NT2/D1 (cell line): ENCODE data around the gene BICD2.

Experiments used
- DNase-seq: peaks from one replicate; pipeline ENCODE4 v3.0.0-alpha.2; 2011; ENCODE audit warnings: low read depth, low spot score
- H3K27me3 ChIP-seq: 2 replicates; pipeline ENCODE4 v1.6.0; 2011; ENCODE audit warnings: mild to moderate bottlenecking; ENCODE audit not compliant: insufficient read length, insufficient read depth
- H3K36me3 ChIP-seq: 2 replicates; pipeline ENCODE4 v1.6.1; 2011; ENCODE audit warnings: mild to moderate bottlenecking, low read length, mixed read lengths; ENCODE audit not compliant: insufficient read depth, insufficient read length
- H3K4me1 ChIP-seq: 2 replicates; pipeline ENCODE4 v1.5.1; 2011; ENCODE audit not compliant: insufficient read depth, insufficient read length
- H3K4me3 ChIP-seq: 2 replicates; pipeline ENCODE4 v1.5.1; 2011; ENCODE audit warnings: low read depth; ENCODE audit not compliant: insufficient read length
- H3K9ac ChIP-seq: 2 replicates; pipeline ENCODE4 v1.6.0; 2011; ENCODE audit warnings: low read depth; ENCODE audit not compliant: insufficient read length
- H3K9me3 ChIP-seq: 2 replicates; pipeline ENCODE4 v1.5.1; 2011; ENCODE audit warnings: mild to moderate bottlenecking, low read length; ENCODE audit not compliant: insufficient read depth
- SUZ12 ChIP-seq: IDR thresholded peaks from 2 replicates; pipeline ENCODE4 v1.6.1; 2011; ENCODE audit not compliant: insufficient read length, insufficient read depth; ENCODE audit errors: extremely low read depth
- YY1 ChIP-seq: IDR thresholded peaks from 2 replicates; pipeline ENCODE4 v1.6.1; 2011; ENCODE audit not compliant: insufficient read length, insufficient read depth
- ZNF274 ChIP-seq: IDR thresholded peaks from 2 replicates; pipeline ENCODE4 v1.6.1; 2011; ENCODE audit warnings: mild to moderate bottlenecking, low read depth, low read length

The BICD2 gene

DNA sequence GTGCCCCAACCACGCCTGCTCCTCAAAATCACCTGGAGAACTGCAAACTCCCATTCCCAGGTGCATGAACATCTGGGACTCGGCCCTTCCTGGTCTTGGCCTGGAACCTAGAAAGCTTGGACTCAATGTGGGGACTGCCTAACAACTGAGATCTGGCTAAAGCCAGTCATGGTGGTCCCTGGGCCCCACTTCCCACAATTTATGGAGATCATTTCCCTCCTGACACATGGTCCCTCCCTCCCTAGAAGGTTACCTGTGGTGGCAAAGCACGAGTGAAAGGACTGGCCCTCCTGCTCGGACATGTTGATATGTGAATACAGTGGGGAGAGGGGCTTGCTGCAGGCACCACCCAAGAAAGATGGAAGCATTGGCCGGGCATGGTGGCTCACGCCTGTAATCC lies 18.8 kb downstream of the BICD2 start:
- Histone ChIP-seq H3K36me3 (peaks cover 4% of the 10 kb centered on the region), H3K27me3 (no peaks in the 10 kb centered on the region), H3K4me1 (peaks cover 15% of the 10 kb centered on the region), H3K4me3 (no peak overlapping the region), H3K9ac (no peak overlapping the region), H3K9me3 (no peaks in the 10 kb centered on the region)
- no peak for DNase-seq
- TF ChIP-seq SUZ12 (no peak), ZNF274 (no peak), YY1 (no peak)

DNA sequence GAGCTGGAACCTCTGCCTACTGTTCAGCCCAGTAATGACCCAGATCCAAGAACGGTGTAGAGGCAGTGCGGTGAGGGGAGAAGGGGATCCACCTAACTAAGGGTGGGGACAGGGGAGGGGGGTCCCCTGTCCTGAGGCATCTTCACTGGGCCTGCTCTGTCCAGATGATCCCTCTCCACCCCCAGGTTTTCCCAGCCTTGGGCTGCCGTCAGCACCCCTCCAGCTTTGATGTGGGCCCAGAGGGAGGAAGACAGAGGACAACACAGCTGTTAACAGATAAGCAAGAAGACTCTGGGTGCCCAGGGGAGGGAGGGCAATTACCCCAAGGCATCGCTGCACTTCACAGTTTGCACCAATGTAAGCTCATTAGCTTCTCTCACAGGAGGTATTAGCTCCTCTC lies 19.3 kb downstream of the BICD2 start:
- H3K4me3 ChIP-seq: no peak overlapping the region
- H3K9ac ChIP-seq: no peak overlapping the region
- TF ChIP-seq SUZ12 (no peak), YY1 (no peak), ZNF274 (no peak)
- no peak for DNase-seq
- no peaks in the 10 kb centered on the region for H3K27me3 ChIP-seq
- peaks cover 4% of the 10 kb centered on the region for H3K36me3 ChIP-seq
- no peaks in the 10 kb centered on the region for H3K9me3 ChIP-seq
- peaks cover 18% of the 10 kb centered on the region for H3K4me1 ChIP-seq

DNA sequence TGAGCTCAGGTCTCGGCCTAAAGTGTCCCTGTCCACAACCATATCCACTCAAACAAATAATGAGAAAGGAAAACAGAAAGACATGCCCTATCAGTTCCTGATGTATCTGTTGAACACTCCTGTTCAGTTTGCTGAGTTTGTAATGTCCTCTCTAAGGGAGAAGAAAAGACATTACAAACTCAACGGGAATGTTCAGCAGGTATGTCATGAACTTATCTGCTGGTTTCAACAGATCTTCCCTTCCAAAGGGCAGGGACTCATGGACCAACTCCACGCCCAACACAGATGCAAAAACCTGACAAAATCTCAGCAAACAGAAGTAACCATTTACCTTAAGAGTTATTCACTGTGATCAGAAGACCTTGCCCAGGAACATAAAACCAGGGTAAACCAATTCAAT lies 23.7 kb downstream of the BICD2 start:
- H3K9me3 ChIP-seq: no peaks in the 10 kb centered on the region
- no peaks in the 10 kb centered on the region for H3K36me3 ChIP-seq
- H3K4me3 ChIP-seq: no peak overlapping the region
- no peak overlapping the region for H3K9ac ChIP-seq
- no peak for TF ChIP-seq SUZ12
- DNase-seq: no peak
- no peaks in the 10 kb centered on the region for H3K27me3 ChIP-seq
- peaks cover 35% of the 10 kb centered on the region for H3K4me1 ChIP-seq

DNA sequence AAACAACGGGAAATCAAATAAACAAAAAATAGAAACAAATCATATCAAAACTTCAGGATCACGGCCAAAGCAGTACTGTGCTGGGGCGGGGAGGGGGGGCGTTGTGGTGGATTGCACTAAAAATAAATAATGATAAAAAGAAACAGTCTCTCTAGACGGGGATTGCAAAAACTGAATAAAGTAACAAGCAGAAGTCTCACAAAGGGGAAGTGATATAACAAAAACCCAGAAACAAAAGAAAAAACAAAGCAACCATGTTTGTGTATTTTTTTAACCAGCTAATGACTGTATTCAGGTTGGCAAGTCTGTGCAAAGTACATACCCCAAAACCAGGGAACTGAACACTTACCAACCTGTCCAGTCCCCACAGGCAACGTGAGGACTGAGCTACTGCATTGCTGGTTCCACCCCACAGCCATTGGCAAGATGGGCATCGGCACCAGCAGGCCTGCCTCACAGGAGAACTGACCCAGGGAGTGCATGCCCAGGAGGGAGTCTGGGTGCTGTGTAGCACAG lies 24.1 kb downstream of the BICD2 start:
- TF ChIP-seq ZNF274: no peak
- TF ChIP-seq SUZ12: no peak
- Histone ChIP-seq H3K27me3 (no peaks in the 10 kb centered on the region), H3K9ac (no peak overlapping the region), H3K36me3 (no peaks in the 10 kb centered on the region), H3K4me3 (no peak overlapping the region), H3K4me1 (peaks cover 35% of the 10 kb centered on the region), H3K9me3 (no peaks in the 10 kb centered on the region)
- DNase-seq: no peak

DNA sequence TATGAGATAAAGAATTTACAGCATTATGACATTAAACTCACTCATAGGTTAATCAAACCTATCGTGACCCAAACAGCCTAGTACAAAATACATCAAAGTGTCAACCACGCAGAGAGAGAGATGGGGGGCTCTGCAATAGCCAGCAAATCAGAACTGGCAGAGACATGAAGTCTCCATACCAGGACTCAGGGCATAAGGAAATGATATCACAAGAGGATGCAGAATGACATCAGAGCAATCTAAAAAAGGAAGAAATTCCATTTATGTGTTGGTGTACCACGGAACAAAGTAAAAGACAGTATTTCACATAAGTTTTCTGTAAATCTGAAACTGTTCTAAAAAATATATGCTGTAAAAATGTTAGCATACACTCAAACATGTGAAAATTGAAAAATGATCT lies 24.6 kb downstream of the BICD2 start:
- no peaks in the 10 kb centered on the region for H3K9me3 ChIP-seq
- H3K4me3 ChIP-seq: no peak overlapping the region

DNA sequence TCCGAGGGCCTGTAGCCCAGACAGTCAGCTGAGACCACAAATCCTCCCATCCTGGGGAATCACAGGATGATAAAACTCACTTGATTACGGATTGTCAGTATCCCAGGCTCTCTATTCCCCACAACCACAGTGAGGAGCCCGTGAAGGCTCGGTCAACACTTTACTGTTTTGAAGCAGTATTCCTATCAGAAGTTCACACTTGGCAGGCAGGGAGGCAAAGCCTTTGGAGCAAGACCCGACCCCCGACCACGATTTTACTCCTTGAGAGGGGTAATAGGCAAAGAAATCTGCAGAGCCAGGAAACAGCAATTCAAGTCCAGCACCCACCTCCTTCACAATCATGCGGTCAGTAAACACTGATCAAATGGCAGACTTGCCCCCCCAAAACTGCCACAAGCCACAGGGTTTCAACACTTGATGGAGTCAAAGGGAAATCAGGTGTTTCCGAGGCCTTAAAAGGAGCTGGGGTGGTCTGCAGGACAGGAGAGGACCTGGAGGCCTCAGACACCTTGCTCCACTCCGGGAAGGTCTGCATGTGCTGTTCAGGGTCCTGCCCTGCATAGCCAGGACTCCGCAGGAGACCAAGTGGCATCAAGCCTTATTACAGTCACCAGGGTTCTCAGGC lies 25.2 kb downstream of the BICD2 start:
- Histone ChIP-seq H3K4me1 (peaks cover 34% of the 10 kb centered on the region), H3K4me3 (no peak overlapping the region), H3K36me3 (no peaks in the 10 kb centered on the region), H3K9me3 (no peaks in the 10 kb centered on the region), H3K9ac (no peak overlapping the region), H3K27me3 (no peaks in the 10 kb centered on the region)
- TF ChIP-seq ZNF274 (no peak), YY1 (no peak), SUZ12 (no peak)
- DNase-seq: no peak

More for the DNA sequence above, 24.6 kb downstream of the BICD2 start:
- no peak overlapping the region for H3K9ac ChIP-seq
- TF ChIP-seq YY1 (no peak), SUZ12 (no peak), ZNF274 (no peak)
- no peaks in the 10 kb centered on the region for H3K36me3 ChIP-seq
- no peak for DNase-seq
- no peaks in the 10 kb centered on the region for H3K27me3 ChIP-seq
- peaks cover 31% of the 10 kb centered on the region for H3K4me1 ChIP-seq

DNA sequence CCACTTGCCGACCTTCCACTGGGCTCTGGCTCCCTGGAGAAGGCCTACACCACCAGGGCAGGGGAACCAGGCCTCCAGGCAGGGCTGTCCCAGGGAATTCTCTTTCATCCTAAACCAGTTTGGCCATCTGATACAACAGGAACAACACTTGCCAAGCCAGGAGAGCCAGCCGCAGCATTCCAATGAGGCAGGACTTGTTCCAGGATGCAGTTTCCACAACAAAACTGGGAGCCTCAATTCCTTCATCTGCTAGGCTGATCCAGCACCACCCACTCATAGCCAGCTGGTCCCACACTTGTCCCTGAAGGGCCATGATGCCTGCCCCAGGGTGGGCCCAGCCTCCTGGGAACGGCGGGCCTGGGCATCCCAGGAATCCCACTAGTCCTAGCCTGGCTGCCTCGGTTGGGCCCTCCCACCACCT lies 26.0 kb downstream of the BICD2 start:
- TF ChIP-seq SUZ12 (no peak), ZNF274 (no peak), YY1 (no peak)
- no peaks in the 10 kb centered on the region for H3K36me3 ChIP-seq
- no peaks in the 10 kb centered on the region for H3K9me3 ChIP-seq
- H3K4me3 ChIP-seq: no peak overlapping the region
- DNase-seq: no peak
- H3K4me1 ChIP-seq: peaks cover 34% of the 10 kb centered on the region
- no peaks in the 10 kb centered on the region for H3K27me3 ChIP-seq
- no peak overlapping the region for H3K9ac ChIP-seq
